GM21717 (cell line): ENCODE results near the gene SHQ1.
"Not testable (repeated sequence)": the region's sequence is repeated elsewhere in the genome, so short reads cannot be mapped to it uniquely, and the experiment has no call there.

ENCODE experiments used
- ATAC-seq: cut with Tn5 transposase; IDR thresholded peaks from one replicate; pipeline ENCODE4 v1.9.1; 2021; ENCODE audit warnings: mild to moderate bottlenecking, moderate library complexity; ENCODE audit not compliant: unreplicated experiment

Gene SHQ1

DNA sequence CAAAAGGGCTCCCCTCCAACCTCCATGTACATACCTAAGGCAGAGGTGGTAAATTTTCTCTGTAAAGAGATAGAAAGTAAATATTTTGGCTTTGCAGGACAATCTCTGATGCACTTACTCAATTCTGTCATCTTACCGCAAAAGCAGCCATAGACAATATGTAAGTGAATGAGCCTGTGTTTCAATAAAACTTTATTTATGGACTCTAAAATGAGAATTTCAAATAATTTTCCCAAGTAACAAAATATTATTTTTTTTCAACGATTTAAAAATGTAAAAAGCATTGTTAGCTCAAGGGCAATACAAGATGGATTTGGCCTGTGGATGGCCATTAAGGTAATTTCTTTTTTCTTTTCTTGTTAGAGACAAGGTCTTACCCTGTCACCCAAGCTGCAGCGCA lies 44.7 kb downstream of the SHQ1 start:
- no peak for ATAC-seq

DNA sequence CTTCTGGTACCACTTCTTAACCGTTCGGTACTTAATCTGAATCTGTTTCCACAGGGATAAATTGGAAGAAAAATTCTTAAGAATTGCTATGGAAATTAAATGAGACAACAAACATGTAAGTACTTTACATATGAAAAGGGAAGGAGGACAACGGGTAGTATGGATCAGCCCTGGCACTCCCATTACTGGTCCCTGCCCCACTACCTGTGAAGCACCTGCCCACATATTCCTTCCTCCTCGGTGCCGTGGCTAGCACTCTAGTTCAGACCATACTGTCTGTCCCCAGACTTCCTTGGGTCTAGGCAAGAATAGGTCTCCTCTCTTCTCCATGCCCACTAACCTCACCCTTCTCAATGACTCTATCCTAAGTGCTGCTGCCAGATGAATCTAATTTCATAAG lies 46.2 kb downstream of the SHQ1 start:
- no peak for ATAC-seq

DNA sequence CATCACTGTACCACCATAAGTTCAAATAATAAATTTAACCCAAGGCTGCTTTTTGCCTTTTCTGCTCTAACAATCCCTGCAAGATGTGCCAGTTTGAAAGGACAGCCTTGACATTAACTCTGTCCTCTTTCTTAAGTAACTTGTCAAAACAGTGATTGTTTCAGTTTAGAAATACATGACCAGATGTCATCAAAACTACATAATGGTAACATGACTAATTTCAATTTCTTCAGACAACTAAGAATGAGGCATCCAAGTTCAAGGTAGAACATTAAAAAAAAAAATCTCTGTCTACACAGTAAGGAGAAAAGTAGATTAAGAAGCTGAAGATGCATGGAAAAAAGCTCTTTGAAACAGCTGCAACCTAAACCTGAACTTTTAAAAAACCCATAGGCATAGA lies 47.4 kb downstream of the SHQ1 start:
- ATAC-seq: no peak

DNA sequence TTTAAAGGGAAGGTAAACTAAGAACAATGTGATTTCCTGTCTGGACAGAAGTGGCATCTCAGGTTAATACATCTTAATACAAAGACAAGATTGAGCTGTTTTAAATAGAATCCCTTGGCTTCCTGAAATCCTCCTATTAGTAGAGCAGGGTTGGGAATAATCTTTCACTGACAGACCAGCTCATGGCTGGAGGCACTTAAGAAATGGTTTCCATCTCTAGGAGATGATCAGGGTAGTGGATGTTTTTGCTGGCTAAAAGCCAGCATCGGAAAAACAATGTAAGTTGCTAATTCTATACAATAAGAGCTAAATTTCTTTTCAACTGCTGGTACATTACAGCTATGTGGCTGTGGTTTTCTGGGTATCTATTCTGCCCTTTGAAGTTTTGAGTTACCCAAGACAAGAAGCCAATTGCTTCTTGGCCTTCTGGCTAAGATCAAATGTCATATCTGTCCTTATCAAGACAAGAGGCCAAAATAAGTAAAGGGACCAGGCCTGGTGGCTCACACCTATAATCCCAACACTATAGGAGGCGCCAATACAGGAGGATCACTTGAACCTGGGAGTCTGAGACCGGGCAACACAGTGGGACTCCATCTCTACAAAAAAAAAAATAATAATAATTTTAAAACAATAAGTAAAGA lies 49.6 kb downstream of the SHQ1 start:
- ATAC-seq: no peak

DNA sequence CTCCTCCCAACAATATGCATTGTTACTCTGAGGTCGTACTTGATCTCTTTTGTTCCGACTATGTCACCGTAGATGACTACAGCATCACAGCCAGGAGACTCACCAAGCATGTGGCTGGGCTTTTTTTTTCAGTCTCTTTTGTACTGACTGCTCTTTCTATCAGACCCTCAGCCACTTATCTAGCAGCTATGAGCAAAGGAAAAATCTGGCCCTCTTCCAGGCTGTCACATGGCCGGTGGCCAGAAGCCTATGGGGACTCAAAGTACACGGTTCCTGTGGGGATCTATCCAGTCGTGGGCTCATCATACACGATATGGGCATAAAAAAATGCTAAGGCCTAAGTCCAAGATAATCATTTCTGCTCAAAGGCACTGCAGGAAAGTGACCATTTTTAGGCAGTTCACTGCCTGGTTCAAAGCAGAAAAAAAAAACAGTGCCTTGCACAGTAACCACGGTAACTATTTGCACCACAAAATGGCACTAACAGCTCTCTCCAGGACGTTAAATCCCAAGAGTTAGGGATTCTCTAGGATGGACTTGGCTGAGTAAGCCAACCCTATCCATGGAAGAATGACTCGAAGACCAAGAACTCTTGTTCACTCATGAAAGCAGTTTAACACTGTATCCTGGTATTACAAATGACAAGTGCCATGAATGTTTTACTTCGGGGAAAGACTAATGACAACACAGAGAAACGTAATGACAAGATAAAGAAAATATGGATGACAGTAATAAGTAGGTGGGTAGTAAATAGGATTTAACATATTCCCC lies 50.3 kb downstream of the SHQ1 start:
- no peak for ATAC-seq

DNA sequence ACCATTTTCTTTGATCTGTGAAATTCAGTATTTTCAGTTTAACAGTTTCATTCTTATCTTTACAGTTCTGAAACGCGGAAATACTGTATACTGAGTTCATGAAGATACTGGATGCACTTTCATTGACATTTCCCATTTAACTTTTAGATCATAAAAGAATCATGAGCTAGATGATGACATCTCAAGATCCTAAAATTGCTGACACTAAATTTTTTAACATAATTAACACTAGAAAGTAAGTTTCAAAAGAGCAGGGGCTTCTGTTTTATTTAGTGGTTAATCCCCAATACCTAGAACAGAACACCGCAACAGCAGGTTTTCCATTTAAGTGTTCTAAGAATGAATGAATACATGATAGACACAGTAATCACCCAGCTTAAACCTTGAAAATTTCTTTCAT lies 54.2 kb downstream of the SHQ1 start:
- ATAC-seq: no peak

DNA sequence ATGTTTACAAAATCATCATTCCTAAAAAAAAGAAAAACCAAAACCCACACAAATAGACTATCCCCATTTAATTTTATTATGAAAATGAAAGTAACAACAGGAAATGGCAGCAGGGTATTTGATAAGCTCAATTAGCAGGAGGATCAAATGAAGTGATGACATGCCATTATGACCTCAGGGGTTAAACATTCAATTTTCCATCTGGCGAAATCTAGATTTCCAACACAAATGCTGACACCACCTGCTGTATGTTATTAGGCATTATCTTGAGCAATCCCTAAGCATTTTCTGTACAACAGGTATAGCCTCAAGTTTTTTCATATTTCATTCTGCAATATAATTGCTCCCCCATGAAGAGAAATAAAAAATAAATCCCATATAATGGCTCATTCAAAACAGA lies 57.1 kb downstream of the SHQ1 start:
- ATAC-seq: no peak

DNA sequence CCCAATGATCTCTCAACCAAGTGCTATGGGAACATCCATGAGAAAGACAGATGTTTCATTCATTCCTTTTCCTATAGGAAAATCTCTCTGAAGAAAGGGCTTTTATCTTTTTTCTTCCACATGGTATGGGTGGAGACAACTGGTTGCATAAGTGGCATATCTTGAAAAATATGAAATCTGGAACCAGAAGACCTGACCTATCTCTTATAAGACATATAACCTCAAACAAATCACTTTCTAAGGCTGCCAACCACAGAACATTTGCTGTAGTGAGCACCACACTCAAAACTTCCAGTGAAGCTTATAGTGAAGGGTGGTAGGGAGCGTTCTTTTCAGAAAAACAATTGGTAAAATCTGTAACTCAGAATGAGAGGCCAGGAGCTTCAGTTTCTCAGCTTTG lies 58.5 kb downstream of the SHQ1 start:
- no peak for ATAC-seq

DNA sequence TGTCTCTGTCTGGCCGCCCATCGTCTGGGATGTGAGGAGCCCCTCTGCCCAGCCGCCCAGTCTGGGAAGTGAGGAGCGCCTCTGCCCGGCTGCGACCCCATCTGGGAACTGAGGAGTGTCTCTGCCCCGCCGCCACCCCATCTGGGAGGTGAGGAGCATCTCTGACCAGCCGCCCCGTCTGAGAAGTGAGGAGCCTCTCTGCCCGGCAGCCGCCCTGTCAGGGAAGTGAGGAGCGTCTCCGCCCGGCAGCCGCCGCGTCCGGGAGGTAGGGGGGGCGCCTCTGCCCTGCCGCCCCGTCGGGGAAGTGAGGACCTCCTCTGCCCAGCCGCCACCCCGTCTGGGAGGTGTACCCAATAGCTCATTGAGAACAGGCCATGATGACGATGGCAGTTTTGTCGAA lies 60.0 kb downstream of the SHQ1 start:
- ATAC-seq: not testable (repeated sequence)

DNA sequence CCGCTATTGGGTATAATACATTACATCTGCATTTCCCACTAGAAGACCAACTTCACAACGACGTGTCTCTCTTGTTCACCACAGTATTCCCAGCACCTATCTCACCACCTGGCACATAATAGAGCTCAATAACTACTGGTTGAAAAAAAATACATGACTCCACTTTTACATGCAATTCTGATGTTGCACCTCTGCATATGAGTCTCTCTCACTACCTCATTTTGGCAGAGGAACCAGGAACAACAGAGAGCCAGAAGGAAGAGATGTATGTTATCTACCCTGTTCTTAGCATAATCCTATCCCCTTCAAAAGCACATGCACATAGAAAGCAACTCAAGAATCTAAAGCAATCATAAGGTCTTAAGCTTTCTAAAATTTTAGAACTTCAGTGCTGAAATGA lies 61.6 kb downstream of the SHQ1 start:
- ATAC-seq: no peak

DNA sequence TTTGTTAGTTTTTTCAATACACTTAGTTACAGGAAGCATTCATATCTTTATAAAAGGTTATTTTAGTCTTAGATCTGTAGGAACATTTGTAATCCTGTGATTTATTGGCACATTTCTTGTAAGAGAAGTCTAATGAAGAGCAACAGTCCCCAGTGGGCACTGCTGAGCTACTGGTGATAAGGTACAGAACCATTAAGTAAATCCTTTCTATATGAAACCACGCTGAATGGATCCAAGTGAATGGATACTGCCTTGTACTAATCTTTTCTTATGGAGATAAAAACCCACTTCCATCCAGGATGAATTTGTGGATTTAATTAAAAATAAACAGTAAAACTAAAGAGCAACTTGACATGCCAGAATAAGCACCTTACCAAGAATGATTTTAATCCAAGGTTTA lies 64.0 kb downstream of the SHQ1 start:
- no peak for ATAC-seq

DNA sequence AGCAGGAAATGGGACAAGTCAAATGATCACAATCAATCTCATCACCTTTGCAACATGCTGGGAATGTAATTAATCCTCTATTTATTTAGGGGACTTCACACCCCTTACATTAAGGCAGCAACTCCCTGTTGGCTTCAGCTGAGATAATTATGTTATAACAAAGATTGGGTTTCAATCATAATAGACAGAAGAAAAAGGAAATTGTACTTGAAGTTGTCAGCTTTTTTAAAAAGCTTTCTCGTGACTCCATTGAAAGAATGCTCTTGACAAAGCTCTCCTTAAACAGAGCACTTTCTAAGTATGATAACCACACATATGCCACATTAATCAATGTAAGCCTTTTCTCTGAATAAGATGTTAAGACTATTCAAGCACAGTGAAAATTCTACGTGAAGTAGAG lies 65.7 kb downstream of the SHQ1 start:
- ATAC-seq: no peak

DNA sequence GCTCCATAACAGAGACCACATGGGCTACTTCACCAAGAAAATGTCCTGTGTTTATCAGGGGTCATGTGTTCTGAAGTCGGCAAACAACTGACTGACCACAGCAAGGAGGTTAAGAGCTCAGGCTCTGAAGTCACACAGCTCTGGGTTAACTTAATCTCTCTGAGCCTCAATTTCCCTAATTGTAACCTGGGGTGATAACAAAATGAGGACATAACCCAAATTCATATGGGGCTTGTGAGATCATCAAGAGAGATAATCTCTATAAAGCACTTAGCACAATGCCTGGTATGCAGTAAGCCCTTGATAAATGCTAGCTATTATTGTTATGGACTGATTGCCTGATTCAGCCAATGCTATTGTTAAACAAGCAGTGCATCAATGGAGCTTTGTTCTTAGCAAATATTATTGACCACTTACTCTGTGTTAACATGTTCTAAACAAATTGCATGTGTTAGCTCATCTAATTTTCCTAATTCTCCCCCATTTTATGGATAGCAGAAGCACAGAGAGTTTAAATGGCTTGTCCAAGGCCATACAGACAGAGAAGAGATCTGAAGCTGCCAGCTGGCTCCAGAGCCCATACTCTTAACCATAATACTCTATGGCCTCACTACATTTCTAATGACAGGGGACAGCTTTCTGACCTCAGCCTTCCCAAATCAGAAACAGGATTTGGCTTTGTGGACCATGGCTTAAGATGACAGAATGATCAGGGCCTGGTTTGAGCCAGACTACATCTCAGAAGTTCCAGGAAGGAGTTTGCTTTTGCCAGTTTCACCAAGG lies 78.3 kb downstream of the SHQ1 start:
- ATAC-seq: no peak

DNA sequence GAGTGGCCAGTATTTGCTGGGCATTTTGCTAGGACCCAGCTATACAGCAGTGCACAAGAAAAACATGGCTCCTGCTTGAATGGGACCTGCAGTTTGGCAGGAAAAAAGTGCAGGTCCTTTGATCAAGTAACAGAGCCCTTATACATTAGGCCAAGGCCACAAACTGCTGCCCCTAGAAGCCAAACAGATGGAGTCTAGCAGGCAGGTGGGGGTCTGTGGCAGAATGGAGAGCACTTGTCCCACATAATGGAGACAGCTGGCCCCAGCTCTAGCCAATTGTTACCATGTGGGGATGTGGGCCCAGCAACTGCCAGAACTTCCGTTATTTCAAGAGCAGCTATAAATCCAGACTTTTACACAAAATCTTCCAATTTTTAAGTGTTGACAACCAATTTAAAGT lies 79.3 kb downstream of the SHQ1 start:
- no peak for ATAC-seq

DNA sequence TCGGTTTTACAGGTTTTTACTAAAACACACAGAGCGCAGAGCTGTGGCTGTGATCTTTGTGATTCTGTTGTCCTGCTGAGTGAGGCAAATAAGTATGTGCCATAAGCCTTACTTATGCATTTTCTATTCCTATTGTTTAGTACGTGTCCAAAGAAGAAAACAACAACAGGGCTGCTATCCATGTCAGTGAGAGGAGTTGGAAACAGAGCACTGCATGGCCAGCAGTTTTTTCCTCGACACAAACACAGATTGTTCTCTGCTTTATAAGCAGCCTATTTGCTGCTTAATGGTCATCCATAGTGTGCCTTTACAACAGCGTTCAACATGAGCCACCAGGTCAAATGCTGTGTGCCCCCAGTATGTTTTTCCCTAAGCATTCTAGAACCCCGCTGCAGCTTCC lies 79.8 kb downstream of the SHQ1 start:
- ATAC-seq: no peak

DNA sequence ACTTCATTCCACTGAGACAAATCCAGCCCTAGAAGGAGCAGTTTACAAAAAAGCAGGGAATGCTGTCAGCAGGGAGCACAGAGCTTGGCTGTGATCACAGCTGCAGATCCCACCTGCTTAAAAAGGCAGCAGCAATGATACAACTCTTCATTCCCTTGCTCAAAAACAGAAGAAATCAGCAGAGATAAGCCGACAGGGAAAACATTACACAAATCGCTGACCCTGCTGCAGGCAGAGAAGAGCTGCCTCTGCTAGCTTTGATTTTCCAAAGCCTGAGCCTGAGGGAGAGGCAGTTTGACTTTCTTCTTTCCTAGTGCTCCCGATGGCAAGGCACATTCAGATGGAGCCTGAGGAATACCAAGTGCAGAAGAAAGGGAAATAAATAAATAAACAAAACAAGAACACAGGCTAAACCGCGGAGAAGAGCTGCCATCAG lies 80.2 kb downstream of the SHQ1 start:
- ATAC-seq: no peak

DNA sequence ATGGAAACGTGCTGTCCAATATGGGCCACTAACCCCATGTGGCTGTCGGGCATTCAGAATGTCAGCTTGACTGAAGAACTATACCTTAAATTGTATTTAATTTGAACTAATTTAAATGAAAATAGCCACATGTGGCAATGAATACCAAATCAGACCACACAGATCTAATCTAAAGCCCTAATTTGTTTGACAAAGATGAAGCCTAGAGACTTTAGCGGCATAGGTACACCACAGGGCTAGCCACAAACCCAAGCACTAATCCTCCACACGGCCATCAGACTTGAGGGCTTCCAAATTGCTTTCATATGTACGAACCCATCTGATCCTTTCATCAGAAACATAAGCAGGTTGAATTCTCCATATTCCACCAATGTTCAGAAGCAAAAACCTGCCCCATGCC lies 81.4 kb downstream of the SHQ1 start:
- ATAC-seq: no peak

DNA sequence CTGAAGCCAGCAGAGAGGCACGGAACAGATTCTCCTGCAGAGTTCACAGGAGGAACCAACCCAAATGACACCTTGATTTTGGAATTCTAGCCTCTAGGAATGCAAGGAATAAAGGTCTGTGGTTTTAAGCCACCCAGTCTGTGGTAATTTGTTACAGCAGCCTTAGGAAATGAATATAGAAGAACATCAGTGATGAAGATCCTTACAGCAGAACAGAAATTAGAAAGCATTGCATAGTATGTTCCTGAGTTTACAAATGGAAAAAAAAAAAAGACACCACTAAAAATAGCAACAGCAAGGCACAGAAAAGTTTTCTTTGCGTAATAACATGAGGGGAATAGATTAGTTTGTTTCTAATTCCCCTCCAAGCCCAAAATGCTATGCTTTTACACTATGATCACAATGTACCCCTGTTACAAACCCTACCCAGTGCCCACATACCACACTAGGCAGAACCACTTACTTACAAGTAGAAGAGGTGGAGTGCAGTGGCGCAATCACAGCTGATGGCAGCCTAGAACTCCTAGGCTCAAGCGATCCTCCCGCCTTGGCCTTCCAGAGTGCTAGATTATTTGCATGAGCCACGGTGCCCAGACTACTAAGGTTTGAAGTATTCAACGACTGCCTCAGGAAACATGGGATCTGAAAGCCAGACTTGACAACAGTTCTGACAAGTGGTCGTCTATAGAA lies 84.3 kb downstream of the SHQ1 start:
- no peak for ATAC-seq

DNA sequence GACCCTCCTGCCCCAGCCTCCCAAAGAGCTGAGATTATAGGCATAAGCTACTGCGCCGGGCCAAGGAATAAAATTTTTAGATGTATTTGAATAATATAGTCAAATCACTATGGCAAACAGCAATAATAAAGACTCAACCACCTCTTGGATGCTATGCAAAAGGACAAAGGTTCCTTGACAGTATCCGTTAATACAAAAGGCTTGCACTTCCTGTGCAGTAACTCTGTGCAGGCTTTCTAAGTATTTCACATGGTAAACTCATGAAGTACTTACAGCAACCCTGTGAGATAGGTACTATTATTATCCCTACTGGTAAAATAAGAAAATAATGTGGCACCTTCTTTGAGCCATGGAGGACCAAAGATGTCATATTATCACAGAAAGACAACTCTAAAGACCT lies 86.8 kb downstream of the SHQ1 start:
- no peak for ATAC-seq

DNA sequence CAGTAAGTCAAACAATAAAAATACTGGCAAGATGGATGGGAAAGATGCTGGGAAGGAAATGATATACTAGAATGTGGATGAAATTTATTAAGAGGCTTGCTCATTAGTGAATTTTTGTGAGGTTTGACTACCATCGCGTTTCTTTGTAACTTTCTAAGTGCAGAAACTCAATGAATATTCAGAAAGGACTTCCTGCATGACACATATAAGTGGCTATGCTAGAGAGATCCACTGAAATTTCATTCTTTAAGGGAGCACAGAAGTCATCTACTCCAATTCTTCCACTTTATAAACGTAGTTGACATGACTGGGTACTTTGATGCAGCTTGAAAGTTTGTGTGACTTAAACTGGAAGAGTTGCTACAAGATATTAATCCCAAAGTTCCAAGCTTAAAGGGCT lies 88.0 kb downstream of the SHQ1 start:
- no peak for ATAC-seq

DNA sequence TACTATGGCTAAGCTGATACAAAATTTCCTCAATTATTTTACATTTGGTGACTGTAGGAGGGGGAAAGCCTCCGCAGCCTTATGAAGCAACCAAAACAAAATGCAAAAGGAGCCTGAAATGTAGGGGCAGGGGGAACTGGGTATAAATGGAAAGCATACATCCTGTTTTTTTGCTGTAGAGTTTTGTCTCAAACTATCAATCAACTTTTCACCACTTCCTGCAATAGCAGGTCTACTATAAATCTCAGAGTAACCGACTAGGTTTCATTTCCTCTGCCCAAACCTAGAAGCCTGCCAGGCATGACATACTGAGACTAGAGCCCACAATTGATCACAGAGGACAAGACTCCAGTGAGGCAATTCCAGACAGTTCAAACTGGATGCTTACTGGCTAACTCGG lies 91.3 kb downstream of the SHQ1 start:
- ATAC-seq: peak; percentile 99
